CD14-positive monocyte (primary cell): ENCODE results near the gene BCAN. TPM values are rescaled to one million over a fixed set of nuclear protein-coding genes. Genes with fewer than 3 reads are reported as not detected.

ENCODE experiments used
- DNase-seq, 3 donors: peaks; one replicate each; pipeline ENCODE4 v3.0.0-alpha.2; 2011 to 2022
- H2AFZ ChIP-seq: 2 replicates; pipeline ENCODE4 v1.6.0; 2012; ENCODE audit warnings: mild to moderate bottlenecking, low read depth, low read length, inconsistent platforms; ENCODE audit not compliant: insufficient read depth, poor library complexity, severe bottlenecking
- H3K27ac ChIP-seq, 2 donors: 1 replicate in 1 of 2; 2 replicates in 1 of 2; pipeline ENCODE4 v1.5.1; 2012 to 2013; ENCODE audit warnings: low read length in 2 of 2, control low read depth in 1 of 2, inconsistent platforms in 1 of 2, low read depth in 1 of 2, mild to moderate bottlenecking in 1 of 2
- H3K27me3 ChIP-seq, 2 donors: one replicate each; pipeline versions ENCODE4 v1.6.0 to v1.6.1; 2011 to 2013; ENCODE audit warnings: low read length in 2 of 2; ENCODE audit not compliant: control insufficient read depth in 2 of 2, insufficient read depth in 2 of 2
- H3K36me3 ChIP-seq, 2 donors: replicated peaks in 1 of 2; 1 replicate in 1 of 2; 2 replicates in 1 of 2; pipeline versions ENCODE4 v1.5.1 to v1.6.1; 2012 to 2013; ENCODE audit warnings: low read length in 2 of 2, control low read depth in 1 of 2, inconsistent platforms in 1 of 2, mild to moderate bottlenecking in 1 of 2; ENCODE audit not compliant: insufficient read depth in 2 of 2, control insufficient read depth in 1 of 2
- H3K4me1 ChIP-seq, 2 donors: 1 replicate in 1 of 2; 2 replicates in 1 of 2; pipeline versions ENCODE4 v1.5.1 to v1.6.1; 2012 to 2013; ENCODE audit warnings: low read length in 2 of 2, control low read depth in 1 of 2, inconsistent platforms in 1 of 2, mild to moderate bottlenecking in 1 of 2, moderate library complexity in 1 of 2; ENCODE audit not compliant: insufficient read depth in 2 of 2, control insufficient read depth in 1 of 2
- H3K4me2 ChIP-seq: replicated peaks from 2 replicates; pipeline ENCODE3; 2012; ENCODE audit warnings: low read length, moderate library complexity, mild to moderate bottlenecking; ENCODE audit not compliant: poor library complexity, severe bottlenecking; ENCODE audit errors: extremely low read depth
- H3K4me3 ChIP-seq, 3 experiments: fragments of 200-600 bp in 1 of 3; sonication (generic) in 1 of 3; replicated peaks in 1 of 3; 1 replicate in 2 of 3; 2 replicates in 1 of 3; pipeline ENCODE4 v1.5.1; 2011 to 2013; ENCODE audit warnings: low read length in 3 of 3, mild to moderate bottlenecking in 3 of 3, control low read depth in 2 of 3, low read depth in 2 of 3, inconsistent platforms in 1 of 3, moderate library complexity in 1 of 3
- H3K79me2 ChIP-seq: 2 replicates; pipeline ENCODE4 v1.6.0; 2012; ENCODE audit warnings: mild to moderate bottlenecking, control low read depth, inconsistent platforms, low read length, moderate library complexity; ENCODE audit not compliant: insufficient read depth
- H3K9ac ChIP-seq: 2 replicates; pipeline ENCODE4 v1.6.0; 2017; ENCODE audit warnings: low read length, mild to moderate bottlenecking; ENCODE audit not compliant: insufficient read depth, poor library complexity, severe bottlenecking
- H3K9me3 ChIP-seq, 2 donors: replicated peaks in 1 of 2; 1 replicate in 1 of 2; 2 replicates in 1 of 2; pipeline versions ENCODE4 v1.5.1 to v1.6.1; 2012 to 2013; ENCODE audit warnings: low read length in 2 of 2, control low read depth in 1 of 2; ENCODE audit not compliant: control insufficient read depth in 1 of 2, insufficient read depth in 1 of 2
- H4K20me1 ChIP-seq: 2 replicates; pipeline ENCODE4 v1.6.0; 2012; ENCODE audit warnings: mild to moderate bottlenecking, low read length, control low read depth, moderate library complexity; ENCODE audit not compliant: insufficient read depth
- H3K27ac Mint-ChIP-seq, 7 donors: one replicate each; pipeline ENCODE4 v1.8.0; 2020; ENCODE audit warnings: mild to moderate bottlenecking in 7 of 7, mixed read lengths in 7 of 7, moderate library complexity in 6 of 7, inconsistent platforms in 2 of 7
- H3K27me3 Mint-ChIP-seq, 3 donors: one replicate each; pipeline ENCODE4 v1.8.0; 2021 to 2022; ENCODE audit warnings: low read depth in 3 of 3, mild to moderate bottlenecking in 3 of 3, mixed read lengths in 3 of 3, moderate library complexity in 3 of 3, inconsistent platforms in 1 of 3
- H3K36me3 Mint-ChIP-seq, 2 donors: one replicate each; pipeline ENCODE4 v1.8.0; 2020; ENCODE audit warnings: mixed read lengths in 2 of 2, inconsistent platforms in 1 of 2, mild to moderate bottlenecking in 1 of 2
- H3K4me1 Mint-ChIP-seq: one replicate; pipeline ENCODE4 v1.8.0; 2020; ENCODE audit warnings: mild to moderate bottlenecking, mixed read lengths
- H3K4me3 Mint-ChIP-seq, 2 donors: one replicate each; pipeline ENCODE4 v1.8.0; 2020; ENCODE audit warnings: mild to moderate bottlenecking in 2 of 2, mixed read lengths in 2 of 2, moderate library complexity in 1 of 2
- H3K9me3 Mint-ChIP-seq, 7 donors: one replicate each; pipeline ENCODE4 v1.8.0; 2020 to 2022; ENCODE audit warnings: mixed read lengths in 7 of 7, mild to moderate bottlenecking in 6 of 7, moderate library complexity in 6 of 7, inconsistent platforms in 2 of 7
- CTCF ChIP-seq: fragments of 200-600 bp; IDR thresholded peaks from one replicate; pipeline ENCODE4 v1.8.0; 2022; ENCODE audit warnings: antibody characterized with exemption, mild to moderate bottlenecking
- WGBS: methylation state at CpG from one replicate; pipeline ENCODE4 v1.1.5; 2013; ENCODE audit warnings: missing lambda C conversion rate; ENCODE audit not compliant: insufficient coverage; 5-methylcytosine and 5-hydroxymethylcytosine counted together
- intact Hi-C, 2 donors: fragments of 100-400 bp; cut with micrococcal nuclease; formaldehyde crosslinking; loops; one replicate each; pipeline versions ENCODE4 v1.15.0 to v1.15.1; 2023
- polyA plus RNA-seq, 3 donors: library from polyadenylated mRNA; depleted of rRNA in 1 of 3; unstranded in 2 of 3; stranded (reverse) in 1 of 3; fragments of 300-500 nt in 2 of 3; fragments of >200 nt in 1 of 3; fragmentation: Illumina TruSeq in 2 of 3; gene quantifications; 1 replicate in 2 of 3; 2 replicates in 1 of 3; pipeline ENCODE4 v1.2.3, GENCODE V29; 2012 to 2021

BCAN gene
- polyA plus RNA-seq, 3 donors: not detected

- Histone ChIP-seq H3K4me3 (no peak overlapping the region), H3K4me1 (peaks cover 48 to 59% of the 10 kb centered on the region in 2 donors), H3K9me3 (no peaks in the 10 kb centered on the region), H3K4me2 (peak overlapping the region; percentile 48), H2AFZ (no peak overlapping the region), H3K36me3 (no peaks in the 10 kb centered on the region), H4K20me1 (no peaks in the 10 kb centered on the region), H3K79me2 (no peaks in the 10 kb centered on the region), H3K27me3 (peaks cover 0 to 7% of the 10 kb centered on the region in 2 donors), H3K27ac (no peak overlapping the region), H3K9ac (no peak overlapping the region)
- H3K36me3 Mint-ChIP-seq: no peaks in the 10 kb centered on the region
- peaks cover 50% of the 10 kb centered on the region for H3K4me1 Mint-ChIP-seq
- 97% methylated on average over 3 of the region's 3 CpGs for WGBS
- intact Hi-C loops: no loop called here
- H3K27ac Mint-ChIP-seq: no peak overlapping the region
- peak overlapping the region in 1 of 2 donors; percentile 79 for H3K4me3 Mint-ChIP-seq
- peaks cover 16 to 46% (median 25%) of the 10 kb centered on the region in 3 donors for H3K27me3 Mint-ChIP-seq
- no peaks in the 10 kb centered on the region for H3K9me3 Mint-ChIP-seq
- no peak for DNase-seq
- TF ChIP-seq CTCF: no peak
Observed at GRCh38 chr1:156665539-156665938, 23.6 kb downstream of the BCAN start.

DNA sequence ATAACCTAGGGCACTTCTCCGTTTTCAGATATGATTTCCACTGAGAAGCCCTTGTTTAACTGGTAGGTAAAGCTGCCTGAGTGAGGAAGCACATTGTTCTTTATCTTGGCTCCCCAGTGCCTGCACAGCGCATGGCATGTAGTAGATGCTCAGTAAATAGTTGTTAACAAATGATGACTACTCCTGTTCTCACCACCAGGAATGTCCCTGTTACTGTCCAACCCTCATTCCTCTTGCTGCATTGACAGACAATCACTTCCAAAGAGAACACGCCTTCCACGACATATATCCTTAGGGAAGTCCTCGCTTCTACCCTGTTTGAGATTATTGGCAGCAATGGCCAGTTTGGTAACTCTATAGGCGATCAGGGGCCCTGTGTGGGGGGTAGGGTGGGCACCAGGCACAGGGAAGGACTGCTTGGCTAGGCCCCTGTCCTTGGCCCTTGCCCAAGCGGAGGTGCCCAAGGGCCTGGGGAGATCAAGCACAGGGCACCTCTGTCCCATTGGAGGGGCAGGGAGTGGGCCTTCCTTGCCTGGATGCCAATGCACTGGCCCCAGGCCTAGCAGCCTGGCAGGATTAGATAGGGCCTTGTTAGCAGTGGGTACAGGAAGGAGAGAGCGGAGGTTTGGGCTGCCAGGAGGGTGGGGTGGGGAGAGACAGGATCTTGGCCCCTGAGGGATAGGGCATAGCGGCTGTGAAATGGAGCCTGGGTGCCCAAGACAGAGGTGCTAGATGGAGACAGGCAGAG is 25.1 kb downstream of the BCAN start:
- Mint-ChIP-seq H3K4me1 (peaks cover 35% of the 10 kb centered on the region), H3K27me3 (peaks cover 27 to 57% (median 30%) of the 10 kb centered on the region in 3 donors), H3K27ac (no peak overlapping the region), H3K4me3 (no peak overlapping the region), H3K36me3 (no peaks in the 10 kb centered on the region), H3K9me3 (peaks cover 0 to 4% (median 0%) of the 10 kb centered on the region in 7 donors)
- intact Hi-C loops: no loop called here
- no peaks in the 10 kb centered on the region for H3K36me3 ChIP-seq
- H2AFZ ChIP-seq: no peak overlapping the region
- no peak for DNase-seq
- H4K20me1 ChIP-seq: no peaks in the 10 kb centered on the region
- H3K79me2 ChIP-seq: no peaks in the 10 kb centered on the region
- 100% methylated on average over 4 of the region's 9 CpGs for WGBS
- no peaks in the 10 kb centered on the region for H3K9me3 ChIP-seq
- no peak overlapping the region for H3K4me2 ChIP-seq
- H3K4me1 ChIP-seq: peaks cover 33 to 44% of the 10 kb centered on the region in 2 donors
- no peak for TF ChIP-seq CTCF
- H3K27me3 ChIP-seq: peaks cover 0 to 11% of the 10 kb centered on the region in 2 donors
- H3K27ac ChIP-seq: no peak overlapping the region
- H3K4me3 ChIP-seq: no peak overlapping the region
- H3K9ac ChIP-seq: no peak overlapping the region
